Panc1 (cell line): ENCODE results near the gene UCK1.

Experiments used
- POLR2AphosphoS5 ChIP-seq: IDR thresholded peaks from 2 replicates; pipeline ENCODE4 v1.6.1; 2012; ENCODE audit warnings: mild to moderate bottlenecking, low read depth, low read length, moderate library complexity
- SIN3A ChIP-seq: IDR thresholded peaks from 2 replicates; pipeline ENCODE4 v1.6.1; 2012; ENCODE audit warnings: low read depth, mild to moderate bottlenecking, low read length, moderate library complexity, borderline replicate concordance; ENCODE audit not compliant: insufficient read depth
- TF ChIP-seq, protein P1 (sequence below): fragments of 450-650 bp; IDR thresholded peaks from 2 replicates; pipeline ENCODE4 v1.5.1; 2017; ENCODE audit warnings: mild to moderate bottlenecking
- TF ChIP-seq, protein P2 (sequence below), 2 experiments: IDR thresholded peaks; 2 replicates each; pipeline ENCODE4 v1.6.1; 2011 to 2012; ENCODE audit warnings: low read depth in 2 of 2, control low read depth in 1 of 2, low read length in 1 of 2, mild to moderate bottlenecking in 1 of 2, moderate library complexity in 1 of 2; ENCODE audit not compliant: insufficient read depth in 1 of 2

DNA sequence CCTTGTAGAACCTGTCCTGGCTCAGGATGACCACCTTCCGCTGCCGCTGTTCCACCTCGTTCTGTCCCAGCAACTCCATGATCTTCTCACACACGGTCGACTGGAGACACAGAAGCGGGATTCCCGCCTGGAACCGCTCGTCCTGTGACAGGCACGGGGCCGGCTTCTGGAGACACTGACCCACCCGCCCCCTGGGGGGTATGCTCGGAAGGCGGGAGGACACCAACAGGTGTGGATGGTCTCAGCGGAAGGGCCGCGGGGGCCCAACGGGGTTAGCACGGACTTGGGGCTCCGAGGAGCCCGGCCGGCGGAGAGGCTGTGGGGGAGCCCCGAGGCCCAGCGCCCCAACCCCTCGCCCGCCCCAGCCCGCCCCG, 530 bp downstream of the UCK1 start:
- TF ChIP-seq, protein P1, sequence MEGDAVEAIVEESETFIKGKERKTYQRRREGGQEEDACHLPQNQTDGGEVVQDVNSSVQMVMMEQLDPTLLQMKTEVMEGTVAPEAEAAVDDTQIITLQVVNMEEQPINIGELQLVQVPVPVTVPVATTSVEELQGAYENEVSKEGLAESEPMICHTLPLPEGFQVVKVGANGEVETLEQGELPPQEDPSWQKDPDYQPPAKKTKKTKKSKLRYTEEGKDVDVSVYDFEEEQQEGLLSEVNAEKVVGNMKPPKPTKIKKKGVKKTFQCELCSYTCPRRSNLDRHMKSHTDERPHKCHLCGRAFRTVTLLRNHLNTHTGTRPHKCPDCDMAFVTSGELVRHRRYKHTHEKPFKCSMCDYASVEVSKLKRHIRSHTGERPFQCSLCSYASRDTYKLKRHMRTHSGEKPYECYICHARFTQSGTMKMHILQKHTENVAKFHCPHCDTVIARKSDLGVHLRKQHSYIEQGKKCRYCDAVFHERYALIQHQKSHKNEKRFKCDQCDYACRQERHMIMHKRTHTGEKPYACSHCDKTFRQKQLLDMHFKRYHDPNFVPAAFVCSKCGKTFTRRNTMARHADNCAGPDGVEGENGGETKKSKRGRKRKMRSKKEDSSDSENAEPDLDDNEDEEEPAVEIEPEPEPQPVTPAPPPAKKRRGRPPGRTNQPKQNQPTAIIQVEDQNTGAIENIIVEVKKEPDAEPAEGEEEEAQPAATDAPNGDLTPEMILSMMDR = no peak; the same call in 1 of the 2 replicates
- TF ChIP-seq, protein P2, sequence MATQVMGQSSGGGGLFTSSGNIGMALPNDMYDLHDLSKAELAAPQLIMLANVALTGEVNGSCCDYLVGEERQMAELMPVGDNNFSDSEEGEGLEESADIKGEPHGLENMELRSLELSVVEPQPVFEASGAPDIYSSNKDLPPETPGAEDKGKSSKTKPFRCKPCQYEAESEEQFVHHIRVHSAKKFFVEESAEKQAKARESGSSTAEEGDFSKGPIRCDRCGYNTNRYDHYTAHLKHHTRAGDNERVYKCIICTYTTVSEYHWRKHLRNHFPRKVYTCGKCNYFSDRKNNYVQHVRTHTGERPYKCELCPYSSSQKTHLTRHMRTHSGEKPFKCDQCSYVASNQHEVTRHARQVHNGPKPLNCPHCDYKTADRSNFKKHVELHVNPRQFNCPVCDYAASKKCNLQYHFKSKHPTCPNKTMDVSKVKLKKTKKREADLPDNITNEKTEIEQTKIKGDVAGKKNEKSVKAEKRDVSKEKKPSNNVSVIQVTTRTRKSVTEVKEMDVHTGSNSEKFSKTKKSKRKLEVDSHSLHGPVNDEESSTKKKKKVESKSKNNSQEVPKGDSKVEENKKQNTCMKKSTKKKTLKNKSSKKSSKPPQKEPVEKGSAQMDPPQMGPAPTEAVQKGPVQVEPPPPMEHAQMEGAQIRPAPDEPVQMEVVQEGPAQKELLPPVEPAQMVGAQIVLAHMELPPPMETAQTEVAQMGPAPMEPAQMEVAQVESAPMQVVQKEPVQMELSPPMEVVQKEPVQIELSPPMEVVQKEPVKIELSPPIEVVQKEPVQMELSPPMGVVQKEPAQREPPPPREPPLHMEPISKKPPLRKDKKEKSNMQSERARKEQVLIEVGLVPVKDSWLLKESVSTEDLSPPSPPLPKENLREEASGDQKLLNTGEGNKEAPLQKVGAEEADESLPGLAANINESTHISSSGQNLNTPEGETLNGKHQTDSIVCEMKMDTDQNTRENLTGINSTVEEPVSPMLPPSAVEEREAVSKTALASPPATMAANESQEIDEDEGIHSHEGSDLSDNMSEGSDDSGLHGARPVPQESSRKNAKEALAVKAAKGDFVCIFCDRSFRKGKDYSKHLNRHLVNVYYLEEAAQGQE (IDR thresholded peaks at IDR 0.05; ENCODE audit: insufficient read depth in 1 of 2, low read depth in 2 of 2, low read length in 1 of 2) = no peak
- TF ChIP-seq POLR2AphosphoS5 (no peak), SIN3A (no peak)
